Neural cell (in vitro differentiated cells): ENCODE data around the gene DBN1.

Source experiments
- EP300 ChIP-seq: fragments of 450-650 bp; conservative IDR thresholded peaks from 2 replicates; pipeline ENCODE4 v1.6.1; 2014; ENCODE audit warnings: antibody characterized with exemption, mild to moderate bottlenecking, moderate library complexity; ENCODE audit not compliant: poor library complexity, severe bottlenecking
- EZH2 ChIP-seq: fragments of 200-600, 300-800 bp; shearing (Covaris generic), sonication (generic); IDR thresholded peaks from 2 replicates; pipeline ENCODE4 v1.6.1; 2014; ENCODE audit warnings: antibody characterized with exemption, low read length, borderline replicate concordance, mild to moderate bottlenecking; ENCODE audit not compliant: insufficient read depth, poor library complexity, severe bottlenecking
- POLR2AphosphoS5 ChIP-seq: IDR thresholded peaks from 2 replicates; pipeline ENCODE4 v1.6.1; 2012
- TF ChIP-seq, protein P1 (sequence below): fragments of 450-650 bp; IDR thresholded peaks from 2 replicates; pipeline ENCODE4 v1.5.1; 2014; ENCODE audit warnings: antibody characterized with exemption, mild to moderate bottlenecking, moderate library complexity; ENCODE audit not compliant: poor library complexity, severe bottlenecking
- TF ChIP-seq, protein P2 (sequence below): IDR thresholded peaks from 2 replicates; pipeline ENCODE4 v1.6.1; 2012; ENCODE audit warnings: borderline replicate concordance

DNA sequence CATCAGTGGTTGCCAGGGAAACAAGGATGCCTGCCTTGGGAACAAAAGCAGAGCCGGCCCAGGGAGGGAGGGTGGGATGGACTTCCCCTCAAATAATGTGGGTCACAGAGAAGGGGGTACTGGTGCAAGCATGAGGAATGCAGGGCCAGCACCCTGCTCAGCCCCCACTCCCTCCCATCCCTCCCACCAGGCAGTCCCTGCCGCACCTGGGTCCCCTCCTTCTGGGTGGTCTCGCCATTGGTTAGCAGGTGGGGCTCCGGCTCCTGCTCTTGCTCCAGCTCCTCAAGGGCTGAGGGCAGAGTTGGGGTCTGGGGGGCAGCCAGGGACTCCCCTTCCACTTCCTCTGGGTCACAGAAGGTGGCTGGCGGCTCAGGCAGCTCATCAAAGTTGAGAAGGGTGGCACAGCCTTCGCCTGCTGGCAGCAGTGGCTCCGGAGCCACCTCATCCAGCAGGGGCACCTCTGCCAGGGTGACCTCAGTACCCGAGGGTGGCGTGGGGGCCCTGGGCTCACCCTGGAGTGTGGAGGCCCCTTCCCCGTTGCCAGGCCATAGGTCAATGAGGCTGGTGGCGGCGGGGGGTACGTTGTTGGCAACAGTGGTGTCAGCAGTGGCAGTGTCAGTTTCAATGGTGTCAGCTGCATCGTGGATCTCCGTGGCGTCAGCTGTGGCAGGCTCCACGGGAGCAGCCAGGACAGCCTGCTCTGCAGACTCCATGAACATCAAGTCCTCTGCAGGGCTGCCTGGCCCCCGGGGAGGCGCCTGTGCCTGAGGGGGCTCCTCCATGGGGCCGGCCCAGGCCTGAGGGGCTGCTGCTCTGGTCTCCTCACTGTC, 15.4 kb downstream of the DBN1 start:
- TF ChIP-seq, protein P1, sequence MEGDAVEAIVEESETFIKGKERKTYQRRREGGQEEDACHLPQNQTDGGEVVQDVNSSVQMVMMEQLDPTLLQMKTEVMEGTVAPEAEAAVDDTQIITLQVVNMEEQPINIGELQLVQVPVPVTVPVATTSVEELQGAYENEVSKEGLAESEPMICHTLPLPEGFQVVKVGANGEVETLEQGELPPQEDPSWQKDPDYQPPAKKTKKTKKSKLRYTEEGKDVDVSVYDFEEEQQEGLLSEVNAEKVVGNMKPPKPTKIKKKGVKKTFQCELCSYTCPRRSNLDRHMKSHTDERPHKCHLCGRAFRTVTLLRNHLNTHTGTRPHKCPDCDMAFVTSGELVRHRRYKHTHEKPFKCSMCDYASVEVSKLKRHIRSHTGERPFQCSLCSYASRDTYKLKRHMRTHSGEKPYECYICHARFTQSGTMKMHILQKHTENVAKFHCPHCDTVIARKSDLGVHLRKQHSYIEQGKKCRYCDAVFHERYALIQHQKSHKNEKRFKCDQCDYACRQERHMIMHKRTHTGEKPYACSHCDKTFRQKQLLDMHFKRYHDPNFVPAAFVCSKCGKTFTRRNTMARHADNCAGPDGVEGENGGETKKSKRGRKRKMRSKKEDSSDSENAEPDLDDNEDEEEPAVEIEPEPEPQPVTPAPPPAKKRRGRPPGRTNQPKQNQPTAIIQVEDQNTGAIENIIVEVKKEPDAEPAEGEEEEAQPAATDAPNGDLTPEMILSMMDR = no peak
- TF ChIP-seq POLR2AphosphoS5 = no peak
- TF ChIP-seq EP300 = no peak
- TF ChIP-seq, protein P2, sequence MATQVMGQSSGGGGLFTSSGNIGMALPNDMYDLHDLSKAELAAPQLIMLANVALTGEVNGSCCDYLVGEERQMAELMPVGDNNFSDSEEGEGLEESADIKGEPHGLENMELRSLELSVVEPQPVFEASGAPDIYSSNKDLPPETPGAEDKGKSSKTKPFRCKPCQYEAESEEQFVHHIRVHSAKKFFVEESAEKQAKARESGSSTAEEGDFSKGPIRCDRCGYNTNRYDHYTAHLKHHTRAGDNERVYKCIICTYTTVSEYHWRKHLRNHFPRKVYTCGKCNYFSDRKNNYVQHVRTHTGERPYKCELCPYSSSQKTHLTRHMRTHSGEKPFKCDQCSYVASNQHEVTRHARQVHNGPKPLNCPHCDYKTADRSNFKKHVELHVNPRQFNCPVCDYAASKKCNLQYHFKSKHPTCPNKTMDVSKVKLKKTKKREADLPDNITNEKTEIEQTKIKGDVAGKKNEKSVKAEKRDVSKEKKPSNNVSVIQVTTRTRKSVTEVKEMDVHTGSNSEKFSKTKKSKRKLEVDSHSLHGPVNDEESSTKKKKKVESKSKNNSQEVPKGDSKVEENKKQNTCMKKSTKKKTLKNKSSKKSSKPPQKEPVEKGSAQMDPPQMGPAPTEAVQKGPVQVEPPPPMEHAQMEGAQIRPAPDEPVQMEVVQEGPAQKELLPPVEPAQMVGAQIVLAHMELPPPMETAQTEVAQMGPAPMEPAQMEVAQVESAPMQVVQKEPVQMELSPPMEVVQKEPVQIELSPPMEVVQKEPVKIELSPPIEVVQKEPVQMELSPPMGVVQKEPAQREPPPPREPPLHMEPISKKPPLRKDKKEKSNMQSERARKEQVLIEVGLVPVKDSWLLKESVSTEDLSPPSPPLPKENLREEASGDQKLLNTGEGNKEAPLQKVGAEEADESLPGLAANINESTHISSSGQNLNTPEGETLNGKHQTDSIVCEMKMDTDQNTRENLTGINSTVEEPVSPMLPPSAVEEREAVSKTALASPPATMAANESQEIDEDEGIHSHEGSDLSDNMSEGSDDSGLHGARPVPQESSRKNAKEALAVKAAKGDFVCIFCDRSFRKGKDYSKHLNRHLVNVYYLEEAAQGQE = no peak
- no peak for TF ChIP-seq EZH2
